ENCODE data around the gene FRMPD4. TPM values are rescaled to one million over a fixed set of nuclear protein-coding genes. Genes with fewer than 3 reads are reported as not detected.

Gene FRMPD4
- total and polyA plus RNA-seq, 2 experiments from 2014 or later, result 0.19 to 0.80 TPM

DNA sequence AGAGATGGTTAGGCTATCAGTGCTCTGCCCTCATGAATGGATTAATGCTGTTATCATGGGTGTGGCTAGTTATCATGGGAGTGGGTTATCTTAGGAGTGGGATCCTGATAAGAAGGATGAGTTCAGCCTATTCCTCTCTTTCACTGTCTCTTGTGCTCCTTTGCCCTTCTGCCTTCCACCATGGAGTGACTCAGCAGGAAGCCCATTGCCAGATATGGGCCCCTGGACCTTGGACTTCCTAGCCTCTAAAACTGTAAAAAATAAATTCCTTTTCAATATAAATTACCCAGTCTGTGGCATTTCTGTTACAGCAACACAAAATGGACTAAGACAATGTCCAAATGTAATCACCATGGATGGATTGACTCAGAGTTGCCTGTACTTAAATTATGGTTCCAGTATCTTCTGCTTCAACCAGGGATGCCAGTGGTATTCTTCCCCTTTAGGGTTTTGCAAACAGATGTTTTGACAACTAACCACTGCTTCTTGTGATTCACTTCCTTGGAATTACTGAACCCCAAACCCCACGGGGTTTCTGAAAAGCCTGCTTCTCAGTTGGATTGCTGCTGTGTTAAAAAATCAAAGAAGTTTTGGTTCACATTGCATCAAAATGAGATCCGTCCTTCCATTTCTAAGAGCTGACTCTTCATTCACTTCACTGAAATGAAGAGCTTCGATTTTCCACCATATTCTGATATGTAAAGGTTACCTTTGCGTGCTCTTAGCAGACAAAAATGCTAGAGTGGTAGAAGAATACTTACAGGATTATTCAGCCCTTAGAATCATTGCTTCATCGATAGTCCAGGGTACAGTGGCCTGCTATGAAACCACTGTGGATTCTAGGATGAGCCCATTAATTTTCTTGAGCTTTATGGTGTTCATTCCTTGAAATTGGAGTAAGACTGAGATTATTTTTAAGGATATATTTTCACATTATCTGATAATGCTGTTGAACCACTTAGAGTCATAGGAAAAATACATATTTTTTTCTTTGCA lies 107.7 kb downstream of the FRMPD4 start:
- Histone ChIP-seq H3K9me2 (ENCODE audit: insufficient read depth) (no peaks in the 10 kb centered on the region), H3K27ac (ENCODE audit: low read depth) (no peak overlapping the region), H3K36me3 (ENCODE audit: insufficient read depth) (no peaks in the 10 kb centered on the region), H3K27me3 (ENCODE audit: insufficient read depth) (no peaks in the 10 kb centered on the region), H3K4me3 (no peak overlapping the region), H3K79me2 (replicated peaks; ENCODE audit: insufficient read depth) (no peaks in the 10 kb centered on the region), H4K20me1 (replicated peaks; ENCODE audit: insufficient read depth) (no peaks in the 10 kb centered on the region), H3F3A (replicated peaks; ENCODE audit: low read depth) (no peaks in the 10 kb centered on the region), H2AFZ (no peak overlapping the region), H3K4me2 (no peak overlapping the region), H3K4me1 (ENCODE audit: insufficient read depth) (peaks cover 4% of the 10 kb centered on the region; the same call in 1 of the 2 replicates)
- Mint-ChIP-seq H3K27ac (no peak overlapping the region), H3K4me1 (peaks cover 6% of the 10 kb centered on the region; the same call in 1 of the 3 replicates), H3K4me3 (no peak overlapping the region), H3K36me3 (ENCODE audit: low read depth) (no peaks in the 10 kb centered on the region), H3K27me3 (ENCODE audit: insufficient read depth, low read depth, poor library complexity) (no peaks in the 10 kb centered on the region), H3K9me3 (no peaks in the 10 kb centered on the region)
- no peak for ATAC-seq
- TF ChIP-seq JUNB (IDR thresholded peaks at IDR 0.05; ENCODE audit: unreplicated experiment) (no peak), CREB1 (CRISPR knock-in tag; IDR thresholded peaks at IDR 0.05; ENCODE audit: low read depth) (no peak), ZNF114 (CRISPR knock-in tag; IDR thresholded peaks at IDR 0.05) (no peak), EZH2phosphoT487 (IDR thresholded peaks at IDR 0.05; ENCODE audit: unreplicated experiment) (no peak), STAT1 (IDR thresholded peaks at IDR 0.05; ENCODE audit: unreplicated experiment) (no peak)
- TF ChIP-seq, protein P1, sequence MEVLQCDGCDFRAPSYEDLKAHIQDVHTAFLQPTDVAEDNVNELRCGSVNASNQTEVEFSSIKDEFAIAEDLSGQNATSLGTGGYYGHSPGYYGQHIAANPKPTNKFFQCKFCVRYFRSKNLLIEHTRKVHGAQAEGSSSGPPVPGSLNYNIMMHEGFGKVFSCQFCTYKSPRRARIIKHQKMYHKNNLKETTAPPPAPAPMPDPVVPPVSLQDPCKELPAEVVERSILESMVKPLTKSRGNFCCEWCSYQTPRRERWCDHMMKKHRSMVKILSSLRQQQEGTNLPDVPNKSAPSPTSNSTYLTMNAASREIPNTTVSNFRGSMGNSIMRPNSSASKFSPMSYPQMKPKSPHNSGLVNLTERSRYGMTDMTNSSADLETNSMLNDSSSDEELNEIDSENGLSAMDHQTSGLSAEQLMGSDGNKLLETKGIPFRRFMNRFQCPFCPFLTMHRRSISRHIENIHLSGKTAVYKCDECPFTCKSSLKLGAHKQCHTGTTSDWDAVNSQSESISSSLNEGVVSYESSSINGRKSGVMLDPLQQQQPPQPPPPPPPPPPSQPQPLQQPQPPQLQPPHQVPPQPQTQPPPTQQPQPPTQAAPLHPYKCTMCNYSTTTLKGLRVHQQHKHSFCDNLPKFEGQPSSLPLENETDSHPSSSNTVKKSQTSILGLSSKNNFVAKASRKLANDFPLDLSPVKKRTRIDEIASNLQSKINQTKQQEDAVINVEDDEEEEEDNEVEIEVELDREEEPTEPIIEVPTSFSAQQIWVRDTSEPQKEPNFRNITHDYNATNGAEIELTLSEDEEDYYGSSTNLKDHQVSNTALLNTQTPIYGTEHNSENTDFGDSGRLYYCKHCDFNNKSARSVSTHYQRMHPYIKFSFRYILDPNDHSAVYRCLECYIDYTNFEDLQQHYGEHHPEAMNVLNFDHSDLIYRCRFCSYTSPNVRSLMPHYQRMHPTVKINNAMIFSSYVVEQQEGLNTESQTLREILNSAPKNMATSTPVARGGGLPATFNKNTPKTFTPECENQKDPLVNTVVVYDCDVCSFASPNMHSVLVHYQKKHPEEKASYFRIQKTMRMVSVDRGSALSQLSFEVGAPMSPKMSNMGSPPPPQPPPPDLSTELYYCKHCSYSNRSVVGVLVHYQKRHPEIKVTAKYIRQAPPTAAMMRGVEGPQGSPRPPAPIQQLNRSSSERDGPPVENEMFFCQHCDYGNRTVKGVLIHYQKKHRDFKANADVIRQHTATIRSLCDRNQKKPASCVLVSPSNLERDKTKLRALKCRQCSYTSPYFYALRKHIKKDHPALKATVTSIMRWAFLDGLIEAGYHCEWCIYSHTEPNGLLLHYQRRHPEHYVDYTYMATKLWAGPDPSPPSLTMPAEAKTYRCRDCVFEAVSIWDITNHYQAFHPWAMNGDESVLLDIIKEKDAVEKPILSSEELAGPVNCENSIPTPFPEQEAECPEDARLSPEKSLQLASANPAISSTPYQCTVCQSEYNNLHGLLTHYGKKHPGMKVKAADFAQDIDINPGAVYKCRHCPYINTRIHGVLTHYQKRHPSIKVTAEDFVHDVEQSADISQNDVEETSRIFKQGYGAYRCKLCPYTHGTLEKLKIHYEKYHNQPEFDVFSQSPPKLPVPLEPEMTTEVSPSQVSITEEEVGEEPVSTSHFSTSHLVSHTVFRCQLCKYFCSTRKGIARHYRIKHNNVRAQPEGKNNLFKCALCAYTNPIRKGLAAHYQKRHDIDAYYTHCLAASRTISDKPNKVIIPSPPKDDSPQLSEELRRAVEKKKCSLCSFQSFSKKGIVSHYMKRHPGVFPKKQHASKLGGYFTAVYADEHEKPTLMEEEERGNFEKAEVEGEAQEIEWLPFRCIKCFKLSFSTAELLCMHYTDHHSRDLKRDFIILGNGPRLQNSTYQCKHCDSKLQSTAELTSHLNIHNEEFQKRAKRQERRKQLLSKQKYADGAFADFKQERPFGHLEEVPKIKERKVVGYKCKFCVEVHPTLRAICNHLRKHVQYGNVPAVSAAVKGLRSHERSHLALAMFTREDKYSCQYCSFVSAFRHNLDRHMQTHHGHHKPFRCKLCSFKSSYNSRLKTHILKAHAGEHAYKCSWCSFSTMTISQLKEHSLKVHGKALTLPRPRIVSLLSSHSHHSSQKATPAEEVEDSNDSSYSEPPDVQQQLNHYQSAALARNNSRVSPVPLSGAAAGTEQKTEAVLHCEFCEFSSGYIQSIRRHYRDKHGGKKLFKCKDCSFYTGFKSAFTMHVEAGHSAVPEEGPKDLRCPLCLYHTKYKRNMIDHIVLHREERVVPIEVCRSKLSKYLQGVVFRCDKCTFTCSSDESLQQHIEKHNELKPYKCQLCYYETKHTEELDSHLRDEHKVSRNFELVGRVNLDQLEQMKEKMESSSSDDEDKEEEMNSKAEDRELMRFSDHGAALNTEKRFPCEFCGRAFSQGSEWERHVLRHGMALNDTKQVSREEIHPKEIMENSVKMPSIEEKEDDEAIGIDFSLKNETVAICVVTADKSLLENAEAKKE (CRISPR knock-in tag; IDR thresholded peaks at IDR 0.05), result no peak
- DNase-seq (ENCODE audit: low spot score), result no peak

All from GM23338 (cell line).